Head of caudate nucleus (tissue), 42 donors: Measurements from ENCODE around the gene SH3D21.

Experiments
- DNase-seq, 42 donors: peaks; one replicate each; pipeline versions ENCODE4 v3.0.0 to v3.0.0-alpha.2; 2020 to 2021; ENCODE audit warnings: mixed read lengths in 7 of 42
- intact Hi-C: fragments of 100-400 bp; cut with DNase I; formaldehyde crosslinking; loops from one replicate; pipeline ENCODE4 v1.15.0; 2022

SH3D21 gene

DNA sequence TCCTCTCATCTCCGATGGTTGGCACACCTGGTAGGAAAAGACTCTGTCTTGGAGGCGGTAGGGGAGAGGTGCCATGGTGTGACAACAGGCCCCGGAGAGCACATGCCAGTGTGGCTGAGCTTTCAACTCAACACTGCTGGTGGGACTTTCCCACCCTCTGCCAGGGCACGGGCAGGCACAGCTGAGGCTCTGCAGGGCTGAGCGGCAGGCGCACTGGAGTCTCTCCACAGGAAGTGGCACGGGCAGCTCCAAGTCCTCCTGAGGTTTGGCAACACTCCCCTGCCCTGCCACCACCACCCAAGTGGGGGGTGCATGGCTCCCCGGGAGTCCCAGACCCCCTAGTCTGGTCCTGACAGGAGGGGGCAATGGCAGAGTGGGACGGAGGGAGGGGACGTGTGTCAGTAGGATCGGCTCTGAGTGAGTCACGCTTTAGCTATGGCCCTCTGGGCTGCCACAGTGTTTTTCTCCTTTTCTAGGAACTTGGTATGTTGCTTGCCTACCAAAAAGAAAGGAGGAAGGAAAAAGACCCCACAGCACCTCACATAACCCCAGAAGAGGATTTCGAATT lies 44.6 kb downstream of the SH3D21 start:
- peak in 1 of 42 donors; percentile 51 for DNase-seq
- intact Hi-C loops: no loop called here

DNA sequence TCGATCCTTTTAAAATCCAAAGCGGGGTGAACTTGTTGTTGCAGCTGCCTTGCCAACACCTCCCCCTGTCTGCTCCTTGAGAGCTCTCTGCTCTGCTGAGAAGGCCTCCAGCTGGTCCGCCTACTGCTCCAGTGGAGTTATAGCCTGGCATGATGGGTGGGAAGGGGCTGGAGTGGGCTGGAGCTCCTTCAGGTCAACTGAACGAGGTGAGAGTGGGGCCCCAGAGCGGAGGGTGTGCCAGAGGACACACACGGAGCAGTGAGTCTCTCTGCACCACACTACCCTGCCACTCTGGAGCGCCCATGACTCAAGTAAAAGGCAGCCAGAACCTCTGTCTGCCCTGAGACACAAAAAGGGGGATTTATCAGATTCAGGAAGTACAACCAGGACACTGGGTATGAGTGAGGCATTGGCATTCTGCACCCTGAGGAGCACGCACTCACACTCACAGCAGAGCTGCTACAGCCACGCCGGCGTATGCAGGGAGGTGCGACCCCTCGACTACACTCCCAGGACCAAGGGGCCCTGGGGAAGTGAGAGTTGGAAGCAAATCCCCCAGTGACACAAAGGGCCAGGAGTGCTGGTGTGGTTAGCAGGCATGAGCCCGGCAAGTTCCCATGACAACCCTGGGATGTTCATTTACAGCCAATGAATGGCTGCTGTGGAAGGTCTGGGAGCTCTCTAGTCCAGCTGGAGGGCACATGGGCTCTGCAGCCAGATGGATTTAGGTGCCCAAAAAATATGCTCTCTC lies 45.2 kb downstream of the SH3D21 start:
- intact Hi-C loops: no loop called here
- peak in 3 of 42 donors; percentile 20 to 48 (median 28) for DNase-seq

DNA sequence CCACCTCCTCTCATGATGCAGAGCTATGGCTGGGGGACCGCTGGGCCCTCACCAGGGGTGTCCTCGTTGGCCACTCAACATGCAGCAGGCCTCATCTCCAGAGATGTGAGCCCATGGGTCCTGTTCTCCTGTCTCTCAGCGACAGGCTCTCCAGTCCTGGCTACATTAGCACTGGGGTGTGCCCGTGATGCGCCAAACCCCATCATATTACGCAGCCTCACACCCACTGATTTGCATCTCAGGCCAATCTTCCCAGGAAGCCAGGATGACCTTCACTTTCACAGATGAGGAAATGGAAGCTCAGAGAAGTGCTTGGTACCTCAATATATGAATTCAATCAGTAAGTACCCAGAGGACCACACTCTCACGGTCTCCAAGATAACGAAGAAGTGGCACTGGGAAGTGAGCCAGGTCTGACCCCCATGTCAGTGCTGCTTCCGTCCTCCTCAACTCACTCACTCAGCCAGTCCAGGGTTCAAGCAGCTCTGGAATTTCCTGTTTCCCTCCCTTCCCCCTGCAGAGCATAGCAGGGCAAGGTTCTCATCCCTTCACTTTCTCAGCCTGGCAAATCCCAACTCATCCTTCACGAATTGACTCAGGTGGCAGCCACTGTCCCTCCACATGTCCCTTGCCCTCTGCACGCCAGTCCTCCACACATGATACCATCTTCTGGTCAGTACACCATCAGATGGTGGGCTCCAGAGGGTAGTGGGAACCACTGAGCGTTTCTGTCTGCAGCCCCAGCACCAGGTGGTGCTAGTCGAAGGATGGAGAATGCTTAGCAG lies 46.1 kb downstream of the SH3D21 start:
- intact Hi-C loops: no loop called here
- no peak for DNase-seq

DNA sequence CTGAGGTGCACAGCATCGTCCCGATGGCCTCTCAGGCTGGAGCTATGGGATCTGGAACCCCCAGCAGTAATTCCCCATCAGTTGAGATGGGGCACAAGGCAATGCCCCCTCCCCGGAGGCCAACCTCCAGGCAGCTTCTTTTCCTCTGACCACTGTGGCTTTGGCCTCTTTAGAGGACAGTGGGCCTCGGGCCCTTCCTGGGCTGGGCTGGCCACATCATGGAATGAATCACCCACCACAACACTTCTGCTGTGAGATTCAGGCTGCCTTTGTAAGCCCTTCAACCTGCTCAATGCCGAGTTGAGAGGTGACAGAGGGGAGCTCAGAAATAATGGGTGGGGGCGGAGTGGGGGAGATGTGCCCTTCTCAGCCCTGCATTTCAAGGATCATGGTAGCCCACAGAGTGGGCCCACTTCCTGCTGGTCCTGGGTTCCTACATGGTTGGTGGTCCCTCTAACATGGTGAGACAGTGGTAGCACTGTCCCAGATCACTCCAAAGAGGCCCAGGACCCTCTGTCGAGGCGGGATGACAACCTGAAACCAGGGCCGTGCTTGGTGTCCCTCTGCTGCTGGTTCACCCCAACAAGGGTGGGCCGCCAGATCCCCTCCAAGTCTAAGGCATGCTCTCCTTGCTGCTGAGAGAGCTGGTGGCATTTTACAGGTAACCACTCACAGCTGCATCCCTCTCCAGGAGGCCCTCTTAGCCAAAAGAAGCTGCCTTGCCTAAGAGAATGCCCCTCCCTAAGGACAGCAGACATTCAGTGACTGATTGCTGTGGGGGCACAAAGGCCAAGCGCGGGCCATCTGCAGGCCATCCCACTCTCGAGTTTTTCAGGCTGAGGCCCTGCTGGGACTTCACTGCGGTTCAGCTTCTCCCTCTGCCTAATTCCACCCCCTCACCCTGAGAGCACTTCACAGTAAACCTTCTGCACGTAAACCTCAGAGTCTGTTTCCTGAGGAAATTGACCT lies 47.0 kb downstream of the SH3D21 start:
- intact Hi-C loops: no loop called here

DNA sequence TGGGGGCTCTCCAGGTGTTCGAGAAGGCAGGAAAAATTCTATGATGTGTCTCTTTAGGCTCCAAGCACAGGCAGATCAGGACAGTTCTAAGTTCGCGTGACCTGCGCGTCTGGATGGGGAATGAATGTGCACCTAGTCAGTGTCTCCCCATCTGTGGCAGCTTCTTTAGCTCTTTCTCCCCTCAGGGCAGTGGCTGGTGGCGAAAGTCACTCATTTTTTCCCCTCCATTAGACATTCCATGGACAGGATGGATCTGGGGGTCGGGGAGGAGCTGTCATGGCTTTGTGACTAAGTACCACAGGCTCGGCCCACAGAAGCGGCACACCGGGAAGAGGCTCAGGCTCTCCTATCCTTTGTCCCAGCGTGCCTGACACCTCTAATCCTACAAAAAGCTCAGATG lies 48.3 kb downstream of the SH3D21 start:
- no peak for DNase-seq
- intact Hi-C loops: no loop called here

More for the DNA sequence above, 47.0 kb downstream of the SH3D21 start:
- no peak for DNase-seq

DNA sequence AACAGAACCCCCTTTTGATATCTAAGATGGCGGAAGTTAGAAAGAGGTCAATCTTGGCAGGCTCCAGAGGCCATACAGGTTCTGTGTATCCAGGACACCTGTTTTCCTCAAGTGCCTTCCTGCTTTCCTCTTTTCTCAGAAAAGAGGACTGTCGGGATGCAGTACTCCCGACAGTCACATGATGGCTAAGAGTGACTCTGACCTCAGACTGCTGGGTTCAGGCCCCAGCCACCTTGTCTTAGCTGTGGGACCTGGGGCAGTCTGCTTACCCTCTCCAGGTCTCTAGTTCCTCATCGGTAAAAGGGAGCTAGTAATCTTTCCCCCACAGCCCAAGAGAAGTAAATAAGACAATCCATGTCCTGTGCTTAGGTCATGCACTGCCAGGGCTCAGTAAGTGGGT lies 49.6 kb downstream of the SH3D21 start:
- DNase-seq: no peak
- intact Hi-C loops: no loop called here

DNA sequence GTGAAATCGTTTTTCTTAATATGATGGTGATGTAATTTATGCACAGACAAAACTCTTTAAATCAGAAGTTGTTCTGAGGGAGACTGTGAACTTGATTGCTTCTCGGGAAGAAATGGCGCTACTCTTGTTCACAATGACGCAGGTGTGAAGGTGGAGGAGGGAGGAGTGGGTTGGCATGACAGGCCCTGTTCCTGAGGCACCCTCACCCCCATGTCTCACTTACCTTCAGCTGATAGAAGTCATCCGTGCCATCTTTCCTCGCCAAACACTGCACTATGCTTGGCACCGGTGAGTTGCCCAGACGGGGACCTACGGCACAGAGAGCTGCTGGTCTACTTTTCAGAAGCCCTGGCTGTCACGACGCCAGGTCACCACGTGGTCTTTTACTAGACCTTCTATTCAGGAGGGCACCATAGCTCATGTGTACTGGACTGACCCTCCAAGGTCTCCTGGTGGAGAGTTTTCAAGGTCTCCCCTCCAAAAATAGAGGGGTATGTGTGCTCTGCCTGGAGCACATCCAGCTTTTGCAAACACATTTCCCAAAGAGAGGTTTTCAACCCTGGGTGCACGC lies 52.4 kb downstream of the SH3D21 start:
- intact Hi-C loops: no loop called here
- peak in 26 of 42 donors; percentile 19 to 84 (median 46) for DNase-seq

DNA sequence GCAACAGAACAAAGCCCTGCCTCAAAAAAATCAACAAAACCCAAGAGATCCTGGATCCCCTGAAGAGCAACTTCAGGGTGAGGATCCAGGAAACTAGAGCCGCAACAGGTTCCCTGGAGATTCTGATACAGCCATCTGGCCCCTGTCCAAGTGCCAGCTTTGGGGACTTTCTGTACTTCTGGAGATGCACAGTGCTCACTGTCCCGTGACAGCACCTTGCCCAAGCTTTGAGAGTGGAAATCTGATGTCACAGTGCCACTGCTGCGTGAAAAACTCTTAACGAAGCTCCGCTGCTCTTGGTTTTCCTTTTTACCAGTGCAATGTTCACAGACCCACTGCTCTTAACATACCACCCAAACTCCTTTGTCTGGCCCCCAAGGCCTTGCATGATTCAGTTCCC lies 53.2 kb downstream of the SH3D21 start:
- DNase-seq: no peak
- intact Hi-C loops: no loop called here

DNA sequence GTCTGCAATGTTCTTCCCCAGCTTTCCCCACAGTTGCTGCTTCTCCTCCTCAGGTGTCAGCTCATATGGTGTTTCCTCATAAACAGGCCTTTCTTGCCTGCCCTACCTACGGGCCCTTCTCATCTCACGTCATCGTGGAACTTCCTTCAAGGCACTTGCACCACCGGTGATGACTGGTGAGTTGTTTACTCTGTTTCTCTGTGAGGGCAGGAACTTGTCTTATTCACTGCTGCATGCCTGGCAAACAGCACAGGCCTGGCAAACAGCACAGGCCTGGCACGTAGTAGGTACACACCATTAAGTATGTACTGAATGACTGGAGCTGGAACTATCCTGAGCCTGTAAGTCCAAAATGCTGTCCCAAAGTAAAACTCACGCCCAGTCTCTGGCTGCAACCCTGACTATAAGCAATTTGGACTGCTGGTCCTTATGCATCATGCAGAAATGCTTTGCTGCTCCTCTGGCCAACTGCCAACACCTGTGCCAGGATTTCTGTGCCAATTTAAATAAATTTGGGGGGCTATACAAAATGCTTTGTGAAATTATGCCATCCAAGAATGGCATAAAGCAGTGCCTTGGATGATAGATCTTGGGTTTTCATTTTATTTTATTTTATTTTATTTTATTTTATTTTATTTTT lies 53.9 kb downstream of the SH3D21 start:
- DNase-seq: no peak
- intact Hi-C loops: no loop called here

DNA sequence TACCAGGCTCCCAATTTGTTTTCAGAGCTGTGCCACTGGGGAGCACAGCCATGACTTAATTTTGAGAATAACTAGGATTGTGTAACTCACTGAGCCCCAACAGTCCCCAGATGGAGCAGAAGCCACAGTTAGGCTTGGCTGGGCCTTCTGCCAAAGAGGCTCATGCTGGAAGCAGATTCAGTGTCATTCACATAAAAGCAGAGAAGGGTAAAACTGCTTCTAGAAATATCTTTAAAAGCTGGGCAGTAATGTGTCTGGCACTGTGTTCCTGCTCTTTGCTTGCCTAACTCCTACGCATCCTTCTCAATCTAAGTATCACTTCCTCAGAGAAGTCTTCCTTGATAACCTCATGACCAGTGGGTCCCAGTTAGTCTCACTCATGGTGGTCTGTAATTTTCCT lies 59.2 kb downstream of the SH3D21 start:
- peak in 38 of 42 donors; percentile 32 to 84 (median 62) for DNase-seq
- intact Hi-C loops: loop anchor here (5.0 kb wide), 1 partner anchor 58 kb away; the partner anchor contains the start of gene SH3D21

DNA sequence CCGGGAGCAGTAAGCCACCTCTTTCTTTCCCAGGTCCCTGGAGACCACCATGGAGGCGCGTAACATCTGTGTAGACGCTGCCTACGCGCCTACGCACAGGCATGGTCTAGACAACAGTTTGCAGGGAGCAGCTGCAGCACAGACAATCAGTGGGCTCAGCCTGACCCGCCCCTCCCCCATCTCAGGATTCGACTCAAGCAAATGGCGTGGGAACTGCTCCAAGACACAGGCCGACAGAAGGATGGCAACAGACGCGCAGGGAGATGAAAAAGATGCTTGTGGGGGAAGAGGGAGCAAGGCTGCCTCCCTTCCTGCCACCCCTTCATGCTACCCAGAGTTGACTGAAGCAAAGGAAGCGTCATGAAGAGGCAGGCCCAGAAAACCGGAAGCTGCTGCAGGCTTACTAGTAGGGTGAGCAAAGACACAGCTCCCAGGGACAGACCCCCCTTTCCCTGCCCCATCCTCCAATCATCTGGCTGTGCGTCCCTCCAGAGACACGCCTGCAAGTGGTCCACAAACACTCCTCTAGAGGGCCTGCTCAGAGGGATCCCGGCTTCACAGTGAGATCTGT lies 60.0 kb downstream of the SH3D21 start:
- peak; percentile 38 to 86 (median 70) for DNase-seq
- intact Hi-C loops: loop anchor here (5.0 kb wide), 1 partner anchor 59 kb away; the partner anchor contains the start of gene SH3D21

DNA sequence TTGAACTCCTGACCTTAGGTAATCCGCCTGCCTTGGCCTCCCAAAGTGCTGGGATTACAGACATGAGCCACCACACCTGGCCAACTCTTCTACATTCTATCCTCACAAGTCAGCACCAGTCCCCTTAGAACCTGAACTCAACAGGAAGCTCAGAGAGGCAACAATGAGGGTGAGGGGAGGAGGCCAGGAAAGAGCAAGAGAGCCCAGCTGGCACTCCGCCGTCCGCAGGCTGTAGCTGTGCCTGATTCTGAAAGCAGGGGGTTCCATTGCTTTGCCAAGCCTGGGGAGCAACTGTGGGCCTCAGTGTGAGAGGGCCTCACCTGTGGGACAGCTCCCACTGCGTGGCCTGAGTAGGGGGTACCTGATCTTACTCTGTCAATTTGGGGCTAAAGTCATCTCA lies 60.9 kb downstream of the SH3D21 start:
- intact Hi-C loops: loop anchor here (5.0 kb wide), 1 partner anchor 60 kb away; the partner anchor contains the start of gene SH3D21
- DNase-seq: no peak

DNA sequence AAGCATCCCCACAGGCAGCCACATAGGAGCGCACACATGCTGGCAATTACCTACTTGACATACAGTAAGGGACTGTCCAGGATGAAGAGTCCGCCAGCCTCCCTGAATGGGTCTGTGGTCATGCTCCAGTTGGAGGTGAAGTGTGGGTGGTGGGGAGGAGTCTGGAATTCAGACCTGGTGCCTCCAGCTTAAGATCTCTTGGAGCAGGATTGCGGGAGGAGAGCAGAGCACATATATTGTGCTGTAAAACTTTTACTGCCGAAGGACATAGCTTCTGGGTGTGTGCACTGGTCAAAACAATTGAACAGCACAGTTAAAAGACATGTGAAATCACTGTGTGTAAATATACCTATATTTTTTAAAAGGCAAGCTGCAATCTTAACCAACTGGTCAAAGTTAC lies 61.6 kb downstream of the SH3D21 start:
- no peak for DNase-seq
- intact Hi-C loops: loop anchor here (5.0 kb wide), 1 partner anchor 60 kb away; the partner anchor contains the start of gene SH3D21

DNA sequence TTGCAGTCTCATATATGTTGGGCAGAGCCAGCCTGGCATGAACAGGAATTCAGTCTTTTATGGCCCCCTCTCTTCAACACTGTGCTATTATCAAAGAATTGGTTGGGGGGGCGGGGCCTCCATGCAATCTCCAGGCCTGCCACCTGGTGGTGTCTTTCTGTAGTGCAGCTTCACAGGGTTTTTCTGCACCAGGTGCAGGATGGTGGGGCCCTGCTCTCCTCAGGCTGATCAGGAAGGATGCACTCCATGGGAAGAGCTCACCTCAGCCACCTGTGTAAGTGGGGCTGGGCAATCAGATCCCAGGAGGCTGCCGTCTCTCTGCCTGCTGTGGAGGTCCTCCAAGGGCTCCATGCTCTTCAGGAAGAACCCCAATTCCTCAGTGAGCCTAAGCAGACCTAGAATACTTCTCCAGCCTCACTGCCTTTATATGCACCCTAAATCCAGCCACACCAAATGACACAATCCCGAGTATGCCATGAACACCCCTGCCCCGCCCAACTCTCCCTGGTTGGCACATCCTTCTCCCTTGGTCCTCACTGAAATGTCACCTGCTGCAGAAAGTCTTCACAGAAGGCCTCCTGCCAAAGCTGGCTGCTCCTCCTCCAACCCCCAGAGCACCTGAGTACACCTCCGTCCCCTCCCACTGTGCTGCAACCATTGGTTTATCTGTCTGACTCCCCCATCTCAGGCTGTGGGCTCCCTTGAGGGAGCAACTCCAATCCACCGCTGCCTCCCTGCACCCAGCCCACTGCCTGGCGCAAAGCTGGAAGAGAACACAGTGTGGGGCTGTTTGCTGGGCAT lies 63.1 kb downstream of the SH3D21 start:
- DNase-seq: peak; percentile 60 to 92 (median 82)
- intact Hi-C loops: loop anchor here (5.0 kb wide), 1 partner anchor 62 kb away; the partner anchor contains the start of gene SH3D21
